K562 (cell line): ENCODE measurements around the gene VWA8. TPM values are rescaled to one million over a fixed set of nuclear protein-coding genes. Genes with fewer than 3 reads are reported as not detected.
A peak's percentile ranks its signal among the peaks of the same experiment; 100 is the strongest.

Experiments used
- BACH1 ChIP-seq: fragments of 200-800 bp; sonication (Bioruptor generic); IDR thresholded peaks from 2 replicates; pipeline ENCODE4 v1.6.1; 2016; ENCODE audit warnings: missing genetic modification characterization, missing compliant biosample characterization
- CXXC5 ChIP-seq: fragments of 250-450 bp; sonication (Bioruptor Pico); IDR thresholded peaks from 2 replicates; pipeline ENCODE4 v1.8.0; 2022; ENCODE audit warnings: inconsistent platforms, mild to moderate bottlenecking, moderate library complexity
- FOXK1 ChIP-seq: sonication (generic); formaldehyde crosslinking; IDR thresholded peaks from 2 replicates; pipeline ENCODE4 v1.8.0; 2022; ENCODE audit warnings: missing genetic modification reagents, mild to moderate bottlenecking, borderline replicate concordance
- GMEB1 ChIP-seq: fragments of 250-450 bp; sonication (Bioruptor Pico); IDR thresholded peaks from 2 replicates; pipeline ENCODE4 v1.4.0; 2020; ENCODE audit warnings: mild to moderate bottlenecking
- HEY1 ChIP-seq: fragments of 250-450 bp; sonication (Bioruptor Pico); IDR thresholded peaks from 2 replicates; pipeline ENCODE4 v1.5.0; 2020; ENCODE audit warnings: mild to moderate bottlenecking, moderate library complexity, borderline replicate concordance
- HOMEZ ChIP-seq: fragments of 250-450 bp; sonication (Bioruptor Pico); IDR thresholded peaks from 2 replicates; pipeline ENCODE4 v1.4.0; 2020; ENCODE audit warnings: mild to moderate bottlenecking, moderate library complexity
- JUND ChIP-seq, 2 experiments: IDR thresholded peaks; 2 replicates in 1 of 2; 3 replicates in 1 of 2; pipeline ENCODE4 v1.6.1; 2011; ENCODE audit warnings: borderline replicate concordance in 2 of 2, low read depth in 2 of 2, low read length in 2 of 2, improper control_type of control experiment in 1 of 2, missing biosample characterization in 1 of 2, missing genetic modification characterization in 1 of 2, missing genetic modification reagents in 1 of 2
- MTA2 ChIP-seq: fragments of 450-650 bp; IDR thresholded peaks from 2 replicates; pipeline ENCODE4 v1.6.1; 2016; ENCODE audit warnings: low read depth
- MTA3 ChIP-seq: fragments of 450-650 bp; formaldehyde crosslinking; IDR thresholded peaks from 2 replicates; pipeline ENCODE4 v1.6.1; 2017; ENCODE audit warnings: mild to moderate bottlenecking, borderline replicate concordance
- PHB ChIP-seq: fragments of 250-450 bp; sonication (Bioruptor Pico); IDR thresholded peaks from 2 replicates; pipeline ENCODE4 v1.5.0; 2021
- TBL1XR1 ChIP-seq, 2 experiments: IDR thresholded peaks; 2 replicates each; pipeline ENCODE4 v1.6.1; 2012; ENCODE audit warnings: improper control_type of control experiment in 2 of 2, low read length in 2 of 2, mild to moderate bottlenecking in 1 of 2
- TCF3 ChIP-seq: sonication (generic); formaldehyde crosslinking; IDR thresholded peaks from 2 replicates; pipeline ENCODE4 v1.4.0; 2020; ENCODE audit warnings: mild to moderate bottlenecking, missing genetic modification reagents
- ZNF12 ChIP-seq: sonication (generic); formaldehyde crosslinking; IDR thresholded peaks from 2 replicates; pipeline ENCODE4 v1.4.0; 2020; ENCODE audit warnings: mild to moderate bottlenecking, missing genetic modification reagents
- ZNF518B ChIP-seq: fragments of 250-450 bp; sonication (Bioruptor Pico); IDR thresholded peaks from 2 replicates; pipeline ENCODE4 v1.5.0; 2021; ENCODE audit warnings: mild to moderate bottlenecking, moderate library complexity
- ZNF764 ChIP-seq: fragments of 250-450 bp; sonication (Bioruptor Pico); IDR thresholded peaks from 2 replicates; pipeline ENCODE4 v1.4.0; 2020; ENCODE audit warnings: low read depth, mild to moderate bottlenecking, moderate library complexity
- ZSCAN32 ChIP-seq: fragments of 450-650 bp; formaldehyde crosslinking; IDR thresholded peaks from 2 replicates; pipeline ENCODE4 v1.4.0; 2020; ENCODE audit warnings: mild to moderate bottlenecking, moderate library complexity
- polyA plus RNA-seq, 8 experiments: library from polyadenylated mRNA; depleted of rRNA in 4 of 8; stranded (reverse) in 5 of 8; unstranded in 3 of 8; fragments of >200 nt; fragmentation: Nextera tagmentation in 2 of 8; fragmentation: Illumina TruSeq in 1 of 8; extraction: Ambion mirVana in 2 of 8; extraction: Trizol in 1 of 8; gene quantifications; 2 replicates each; pipeline versions ENCODE4 v1.2.1 to v1.2.3, GENCODE V29; 2011 to 2014; ENCODE audit warnings: inconsistent platforms in 1 of 8, missing spikeins in 1 of 8
- total RNA-seq, 7 experiments: library from RNA; depleted of rRNA in 6 of 7; stranded (reverse); fragments of >200 nt in 6 of 7; fragmentation: Illumina TruSeq in 2 of 7; extraction: Trizol in 2 of 7; gene quantifications; 2 replicates each; pipeline versions ENCODE4 v1.2.1 to v1.2.3, GENCODE V29; 2011 to 2021; ENCODE audit warnings: low replicate concordance in 1 of 7
- TF ChIP-seq, protein P1 (sequence below): fragments of 250-450 bp; sonication (Bioruptor Pico); IDR thresholded peaks from 2 replicates; pipeline ENCODE4 v1.5.0; 2021; ENCODE audit warnings: mild to moderate bottlenecking, borderline replicate concordance

Gene VWA8
- total and polyA plus RNA-seq, 9 of the 15 experiments (the other 6 are each of a cell fraction or from before 2014, with no cell fraction given): 2.1 to 18.5 (median 13.3) TPM

DNA sequence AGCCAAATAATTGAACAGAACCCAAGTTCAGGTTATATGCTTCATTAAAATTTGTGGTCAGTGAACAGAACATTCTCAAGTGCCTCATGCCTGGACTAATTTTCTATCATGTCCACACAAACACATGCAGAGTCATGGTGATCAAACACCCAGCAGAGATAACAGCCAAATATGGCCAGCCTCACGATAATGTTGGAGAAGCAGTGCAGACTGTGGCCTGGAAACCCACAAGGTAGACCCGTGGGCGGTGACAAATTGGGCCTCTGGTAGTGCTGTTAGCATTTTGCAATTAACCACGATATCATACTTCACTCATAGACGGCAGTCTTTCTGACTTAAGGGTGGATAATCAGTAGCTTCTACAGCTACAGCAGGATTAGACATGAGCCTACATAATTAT is 35.0 kb upstream of the VWA8 start (continued):
- no peak for TF ChIP-seq PHB (CRISPR knock-in tag)
- TF ChIP-seq HEY1: no peak
- TF ChIP-seq TBL1XR1 (IDR thresholded peaks at IDR 0.05; ENCODE audit: low read length in 2 of 2): peak in 1 of 2 experiments; percentile 78; a peak in 2 of 4 replicates
- TF ChIP-seq GMEB1 (CRISPR knock-in tag): no peak
- TF ChIP-seq, protein P1, sequence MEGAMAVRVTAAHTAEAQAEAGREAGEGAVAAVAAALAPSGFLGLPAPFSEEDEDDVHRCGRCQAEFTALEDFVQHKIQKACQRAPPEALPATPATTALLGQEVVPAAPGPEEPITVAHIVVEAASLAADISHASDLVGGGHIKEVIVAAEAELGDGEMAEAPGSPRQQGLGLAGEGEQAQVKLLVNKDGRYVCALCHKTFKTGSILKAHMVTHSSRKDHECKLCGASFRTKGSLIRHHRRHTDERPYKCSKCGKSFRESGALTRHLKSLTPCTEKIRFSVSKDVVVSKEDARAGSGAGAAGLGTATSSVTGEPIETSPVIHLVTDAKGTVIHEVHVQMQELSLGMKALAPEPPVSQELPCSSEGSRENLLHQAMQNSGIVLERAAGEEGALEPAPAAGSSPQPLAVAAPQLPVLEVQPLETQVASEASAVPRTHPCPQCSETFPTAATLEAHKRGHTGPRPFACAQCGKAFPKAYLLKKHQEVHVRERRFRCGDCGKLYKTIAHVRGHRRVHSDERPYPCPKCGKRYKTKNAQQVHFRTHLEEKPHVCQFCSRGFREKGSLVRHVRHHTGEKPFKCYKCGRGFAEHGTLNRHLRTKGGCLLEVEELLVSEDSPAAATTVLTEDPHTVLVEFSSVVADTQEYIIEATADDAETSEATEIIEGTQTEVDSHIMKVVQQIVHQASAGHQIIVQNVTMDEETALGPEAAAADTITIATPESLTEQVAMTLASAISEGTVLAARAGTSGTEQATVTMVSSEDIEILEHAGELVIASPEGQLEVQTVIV (CRISPR knock-in tag): no peak
- TF ChIP-seq MTA3: 0 out of 2 replicates have a peak, but pooled peaks have one; percentile 27
- TF ChIP-seq HOMEZ (CRISPR knock-in tag): no peak
- TF ChIP-seq MTA2: peak; percentile 49; the same call in 1 of the 2 replicates
- TF ChIP-seq ZSCAN32 (CRISPR knock-in tag): no peak
- peak; percentile 86 for TF ChIP-seq TCF3 (CRISPR knock-in tag)
- TF ChIP-seq ZNF12 (CRISPR knock-in tag): no peak
- TF ChIP-seq ZNF518B (CRISPR knock-in tag): no peak
- TF ChIP-seq CXXC5 (CRISPR knock-in tag): peak; percentile 53
- peak; percentile 78; the same call in 1 of the 2 replicates for TF ChIP-seq BACH1 (tag)
- no peak for TF ChIP-seq FOXK1 (CRISPR knock-in tag)
- TF ChIP-seq ZNF764: no peak
- peak; percentile 72; the same call in 1 of the 2 replicates for TF ChIP-seq JUND (IDR thresholded peaks at IDR 0.05; ENCODE audit: borderline replicate concordance, low read depth, low read length)
- TF ChIP-seq JUND (tag; IDR thresholded peaks at IDR 0.05; ENCODE audit: borderline replicate concordance, low read depth, low read length): peak; percentile 44; the same call in 1 of the 3 replicates
